ENCODE data around the gene GCNT1. TPM values are rescaled to one million over a fixed set of nuclear protein-coding genes. Genes with fewer than 3 reads are reported as not detected.

GCNT1 gene
- total RNA-seq, 2 experiments from 2014 or later, result 3.5 to 4.9 TPM

- Mint-ChIP-seq H3K4me1 (ENCODE audit: low read depth) (peaks cover 28% of the 10 kb centered on the region), H3K4me3 (no peak overlapping the region), H3K27me3 (peaks cover 4% of the 10 kb centered on the region), H3K9me3 (peaks cover 15% of the 10 kb centered on the region), H3K27ac (peak overlapping the region; percentile 59), H3K36me3 (ENCODE audit: low read depth) (peaks cover 9% of the 10 kb centered on the region)
- intact Hi-C loops (cut with micrococcal nuclease), result no loop called here
- no peak for ATAC-seq
- DNase-seq, result no peak
- POLR2A ChIA-PET, result no interaction called here
- CTCF ChIA-PET, result no interaction called here
- no peak for TF ChIP-seq CTCF (IDR thresholded peaks at IDR 0.05)
These were observed 43.3 kb upstream of the GCNT1 start for GRCh38 chr9:76415731-76416130.

GRCh38 chr9:76417394-76417793 is 41.6 kb upstream of the GCNT1 start:
- Mint-ChIP-seq H3K4me1 (ENCODE audit: low read depth) (peaks cover 28% of the 10 kb centered on the region), H3K36me3 (ENCODE audit: low read depth) (peaks cover 9% of the 10 kb centered on the region), H3K27ac (no peak overlapping the region), H3K27me3 (peaks cover 4% of the 10 kb centered on the region), H3K4me3 (no peak overlapping the region), H3K9me3 (peaks cover 15% of the 10 kb centered on the region)
- POLR2A ChIA-PET, result interaction anchor here (1.2 kb wide), 1 partner anchor 22 kb away, joined by 3 read pairs; no protein-coding TSS in a partner anchor
- CTCF ChIA-PET, result interaction anchor here (0.8 to 1.5 kb wide), 3 partner anchors 12 to 287 kb away, joined by 3 to 5 read pairs (median 3); no protein-coding TSS in a partner anchor
- intact Hi-C loops (cut with micrococcal nuclease), result no loop called here
- no peak for DNase-seq
- no peak for ATAC-seq
- no peak for TF ChIP-seq CTCF (IDR thresholded peaks at IDR 0.05)

GRCh38 chr9:76419782-76420380 is 39.1 kb upstream of the GCNT1 start:
- Mint-ChIP-seq H3K36me3 (ENCODE audit: low read depth) (peaks cover 2% of the 10 kb centered on the region), H3K4me3 (no peak overlapping the region), H3K9me3 (peaks cover 2% of the 10 kb centered on the region), H3K27ac (no peak overlapping the region), H3K4me1 (ENCODE audit: low read depth) (peaks cover 27% of the 10 kb centered on the region), H3K27me3 (peaks cover 2% of the 10 kb centered on the region)
- ChIA-PET CTCF (interaction anchor here (0.9 to 1.7 kb wide), 5 partner anchors 13 to 389 kb away, joined by 3 to 8 read pairs (median 4); no protein-coding TSS in a partner anchor), POLR2A (interaction anchor here (1.2 kb wide), 1 partner anchor 16 kb away, joined by 5 read pairs; no protein-coding TSS in a partner anchor)
- ATAC-seq, result no peak
- intact Hi-C loops (cut with micrococcal nuclease), result no loop called here
- DNase-seq, result no peak
- TF ChIP-seq CTCF (IDR thresholded peaks at IDR 0.05), result peak; percentile 11

GRCh38 chr9:76423216-76424177 is 35.5 kb upstream of the GCNT1 start:
- ChIA-PET POLR2A (interaction anchor here (0.6 kb wide), 1 partner anchor 15 kb away, joined by 3 read pairs; no protein-coding TSS in a partner anchor), CTCF (interaction anchor here (1.0 to 2.5 kb wide), 3 partner anchors 10 to 29 kb away, joined by 3 to 9 read pairs (median 6); partner anchors contain the start of gene RFK)
- H3K4me3 Mint-ChIP-seq, result no peak overlapping the region
- H3K36me3 Mint-ChIP-seq (ENCODE audit: low read depth), result no peaks in the 10 kb centered on the region
- no peaks in the 10 kb centered on the region for H3K27me3 Mint-ChIP-seq
- peaks cover 14% of the 10 kb centered on the region for H3K4me1 Mint-ChIP-seq (ENCODE audit: low read depth)
- ATAC-seq (peak; percentile 18), DNase-seq (no peak)
- intact Hi-C loops (cut with micrococcal nuclease), result loop anchor here (2.0 kb wide), 1 partner anchor 15 kb away; no protein-coding TSS in a partner anchor
- H3K9me3 Mint-ChIP-seq, result peaks cover 2% of the 10 kb centered on the region
- no peak overlapping the region for H3K27ac Mint-ChIP-seq
- TF ChIP-seq CTCF (IDR thresholded peaks at IDR 0.05), result no peak
